ENCODE measurements around the gene TMPRSS15. TPM values are rescaled to one million over a fixed set of nuclear protein-coding genes. Genes with fewer than 3 reads are reported as not detected.

The TMPRSS15 gene
- total RNA-seq, 1 experiment from 2014 or later = not detected

DNA sequence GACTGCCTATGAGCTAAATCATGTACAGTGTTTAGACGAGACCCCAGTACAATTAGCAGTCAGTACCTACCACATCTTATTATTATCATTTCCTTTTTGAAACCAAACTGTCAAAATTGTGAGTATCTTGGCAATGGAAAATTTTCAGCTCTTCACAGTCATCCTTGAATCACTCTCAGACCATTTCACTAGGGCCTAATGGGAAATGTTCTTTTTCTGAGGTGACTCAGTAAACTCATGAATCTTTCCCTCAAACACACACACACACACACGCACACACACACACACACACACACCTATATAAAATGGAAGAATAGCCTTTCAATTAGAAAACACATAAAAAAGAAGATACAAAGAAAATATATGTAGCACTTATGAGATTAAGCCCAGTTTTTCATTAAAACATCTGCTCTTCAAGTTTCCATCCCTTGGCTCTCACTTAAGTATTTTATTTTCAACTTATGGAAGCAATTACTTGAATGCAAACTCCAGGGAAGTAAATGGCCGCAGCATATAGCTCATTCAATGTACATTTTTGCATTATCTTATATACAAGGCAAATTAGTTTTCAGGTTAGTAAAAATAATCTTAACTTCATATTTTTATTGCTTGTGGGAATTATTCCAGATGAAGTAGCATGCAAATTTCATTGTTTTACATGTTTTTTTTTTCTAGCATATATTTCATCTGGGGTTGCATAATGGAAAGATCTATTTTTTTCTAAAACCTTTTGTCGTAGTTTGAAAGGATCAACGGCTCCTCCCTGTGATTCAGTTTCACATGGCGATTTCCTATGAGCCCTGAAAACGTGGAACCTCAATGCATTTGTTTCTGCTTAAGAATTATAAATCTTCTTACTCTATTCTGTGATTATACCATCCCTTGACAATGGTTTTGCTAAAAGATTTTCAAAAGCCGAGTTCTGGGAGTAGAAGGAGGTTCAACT lies 46.3 kb upstream of the TMPRSS15 start:
- no peaks in the 10 kb centered on the region for H3K4me1 ChIP-seq (ENCODE audit: control insufficient read depth in 1 of 2, insufficient read depth in 2 of 2, low read length in 2 of 2)
- no peak overlapping the region for H3K4me2 ChIP-seq (ENCODE audit: low read length)
- no peak overlapping the region for H3K9ac ChIP-seq (ENCODE audit: low read length)
- H4K20me1 ChIP-seq (ENCODE audit: insufficient read depth) = no peaks in the 10 kb centered on the region
- no peak for TF ChIP-seq SRF (IDR thresholded peaks at IDR 0.05; ENCODE audit: low read depth)
- TF ChIP-seq EGR1 (IDR thresholded peaks at IDR 0.05; ENCODE audit: low read depth) = no peak
- TF ChIP-seq CBX3 (IDR thresholded peaks at IDR 0.05; ENCODE audit: low read depth) = no peak
- TF ChIP-seq, protein P1, sequence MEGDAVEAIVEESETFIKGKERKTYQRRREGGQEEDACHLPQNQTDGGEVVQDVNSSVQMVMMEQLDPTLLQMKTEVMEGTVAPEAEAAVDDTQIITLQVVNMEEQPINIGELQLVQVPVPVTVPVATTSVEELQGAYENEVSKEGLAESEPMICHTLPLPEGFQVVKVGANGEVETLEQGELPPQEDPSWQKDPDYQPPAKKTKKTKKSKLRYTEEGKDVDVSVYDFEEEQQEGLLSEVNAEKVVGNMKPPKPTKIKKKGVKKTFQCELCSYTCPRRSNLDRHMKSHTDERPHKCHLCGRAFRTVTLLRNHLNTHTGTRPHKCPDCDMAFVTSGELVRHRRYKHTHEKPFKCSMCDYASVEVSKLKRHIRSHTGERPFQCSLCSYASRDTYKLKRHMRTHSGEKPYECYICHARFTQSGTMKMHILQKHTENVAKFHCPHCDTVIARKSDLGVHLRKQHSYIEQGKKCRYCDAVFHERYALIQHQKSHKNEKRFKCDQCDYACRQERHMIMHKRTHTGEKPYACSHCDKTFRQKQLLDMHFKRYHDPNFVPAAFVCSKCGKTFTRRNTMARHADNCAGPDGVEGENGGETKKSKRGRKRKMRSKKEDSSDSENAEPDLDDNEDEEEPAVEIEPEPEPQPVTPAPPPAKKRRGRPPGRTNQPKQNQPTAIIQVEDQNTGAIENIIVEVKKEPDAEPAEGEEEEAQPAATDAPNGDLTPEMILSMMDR (IDR thresholded peaks at IDR 0.05 in 2 of 3, conservative IDR thresholded peaks at IDR 0.05 in 1 of 3; ENCODE audit: borderline replicate concordance in 1 of 3, insufficient read depth in 1 of 3, low read depth in 2 of 3, low read length in 2 of 3) = no peak
- no peak for TF ChIP-seq SIN3A (IDR thresholded peaks at IDR 0.05; ENCODE audit: low read depth)
- no peak for TF ChIP-seq RAD21 (IDR thresholded peaks at IDR 0.05; ENCODE audit: low read depth)
- TF ChIP-seq ELF1 (IDR thresholded peaks at IDR 0.05; ENCODE audit: borderline replicate concordance, low read depth) = no peak
- no peak for TF ChIP-seq TCF7L2 (IDR thresholded peaks at IDR 0.05; ENCODE audit: borderline replicate concordance, extremely low read depth, insufficient read depth, insufficient read length)
- no peak for TF ChIP-seq ATF3 (IDR thresholded peaks at IDR 0.05)
- TF ChIP-seq FOSL1 (IDR thresholded peaks at IDR 0.05; ENCODE audit: low read depth) = no peak
- TF ChIP-seq POLR2AphosphoS5 (IDR thresholded peaks at IDR 0.05; ENCODE audit: low read depth, low read length) = no peak
- no peaks in the 10 kb centered on the region for H3K36me3 ChIP-seq (ENCODE audit: control insufficient read depth in 1 of 2, insufficient read depth in 2 of 2, low read length in 2 of 2)
- BruUV-seq (replicated peaks) = no TSS peak
- intact Hi-C loops (cut with micrococcal nuclease) = no loop called here
- POLR2A ChIA-PET = no interaction called here
- RAD21 ChIA-PET (ENCODE audit: low non-redundant PET in 1 of 2, low total read pairs in 2 of 2, uncharacterized antibody in 2 of 2, unreplicated experiment in 2 of 2) = no interaction called here
- no peaks in the 10 kb centered on the region for H3K9me2 ChIP-seq (ENCODE audit: insufficient read depth)
- H3K9me3 ChIP-seq (ENCODE audit: control insufficient read depth in 1 of 2, insufficient read depth in 1 of 2, low read depth in 1 of 2, low read length in 2 of 2) = peaks cover 14 to 37% of the 10 kb centered on the region in 2 experiments; a peak in 3 of 4 replicates
- no peak for DNase-seq (ENCODE audit: low read depth, low spot score)
- CTCF ChIA-PET = no interaction called here
- no peak overlapping the region for H3K4me3 ChIP-seq (replicated peaks in 1 of 2; ENCODE audit: low read depth in 1 of 2, low read length in 2 of 2)
- no peak overlapping the region for H2AFZ ChIP-seq (ENCODE audit: low read depth, low read length, poor library complexity, severe bottlenecking)
- H3K27ac ChIP-seq (ENCODE audit: low read depth, low read length) = no peak overlapping the region
- no peaks in the 10 kb centered on the region for H3K27me3 ChIP-seq (ENCODE audit: insufficient read depth, low read length)
- no peaks in the 10 kb centered on the region for H3K79me2 ChIP-seq (ENCODE audit: insufficient read depth, low read length)
- ATAC-seq = no peak

All from HCT116 (cell line).